SK-N-SH treated with all-trans-retinoic acid at 6 μM for 48 hours (cell line): ENCODE results near the gene FAM151A.

Experiments used
- ARNTL ChIP-seq: fragments of 450-650 bp; formaldehyde crosslinking; IDR thresholded peaks from 2 replicates; pipeline ENCODE4 v1.5.0; 2020; ENCODE audit warnings: low read depth, mild to moderate bottlenecking, moderate library complexity, borderline replicate concordance
- CREB5 ChIP-seq: fragments of 250-450 bp; sonication (Bioruptor Pico); IDR thresholded peaks from 2 replicates; pipeline ENCODE4 v1.5.1; 2020; ENCODE audit warnings: low read depth, mild to moderate bottlenecking, moderate library complexity
- ESRRG ChIP-seq: fragments of 250-450 bp; sonication (Bioruptor Pico); IDR thresholded peaks from 2 replicates; pipeline ENCODE4 v1.6.1; 2021; ENCODE audit warnings: mild to moderate bottlenecking
- GLIS3 ChIP-seq: fragments of 250-450 bp; sonication (Bioruptor Pico); IDR thresholded peaks from 2 replicates; pipeline ENCODE4 v1.5.0; 2020; ENCODE audit warnings: mild to moderate bottlenecking, moderate library complexity
- RARB ChIP-seq: fragments of 250-450 bp; sonication (Bioruptor Pico); IDR thresholded peaks from 2 replicates; pipeline ENCODE4 v1.8.0; 2021; ENCODE audit warnings: mild to moderate bottlenecking, moderate library complexity
- TSHZ2 ChIP-seq: fragments of 250-450 bp; sonication (Bioruptor Pico); IDR thresholded peaks from 2 replicates; pipeline ENCODE4 v1.5.0; 2020; ENCODE audit warnings: mild to moderate bottlenecking, moderate library complexity
- ZFP3 ChIP-seq: fragments of 250-450 bp; sonication (Bioruptor Pico); IDR thresholded peaks from 2 replicates; pipeline ENCODE4 v1.5.0; 2020; ENCODE audit warnings: mild to moderate bottlenecking, moderate library complexity
- TF ChIP-seq, protein P1 (sequence below): fragments of 250-450 bp; sonication (Bioruptor Pico); IDR thresholded peaks from 2 replicates; pipeline ENCODE4 v1.8.0; 2020; ENCODE audit warnings: mild to moderate bottlenecking, moderate library complexity, borderline replicate concordance
- TF ChIP-seq, protein P2 (sequence below): fragments of 250-450 bp; sonication (Bioruptor Pico); IDR thresholded peaks from 2 replicates; pipeline ENCODE4 v1.8.0; 2021; ENCODE audit warnings: low read depth, mild to moderate bottlenecking, moderate library complexity, borderline replicate concordance

DNA sequence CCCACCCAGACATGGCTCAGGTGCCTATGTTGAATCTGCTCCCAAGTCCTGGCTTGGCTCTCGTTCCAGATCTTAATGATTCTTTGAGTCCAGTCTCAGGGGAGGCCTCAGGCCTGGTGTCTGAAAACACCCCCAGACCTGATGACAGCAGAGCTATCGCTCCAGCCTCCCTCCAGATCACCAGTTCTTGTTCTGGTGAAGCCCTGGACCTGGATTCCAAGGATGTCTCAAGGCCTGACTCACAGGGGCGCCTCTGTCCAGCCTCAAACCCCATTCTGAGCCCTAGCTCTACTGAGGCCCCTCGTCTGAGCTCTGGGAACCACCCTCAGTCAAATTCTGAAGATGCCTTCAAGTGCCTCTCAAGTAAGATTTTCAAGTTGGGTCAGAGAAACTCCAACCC is 29.7 kb upstream of the FAM151A start:
- TF ChIP-seq RARB, result no peak
- no peak for TF ChIP-seq ARNTL (CRISPR knock-in tag)
- TF ChIP-seq GLIS3 (CRISPR knock-in tag), result no peak
- TF ChIP-seq, protein P1, sequence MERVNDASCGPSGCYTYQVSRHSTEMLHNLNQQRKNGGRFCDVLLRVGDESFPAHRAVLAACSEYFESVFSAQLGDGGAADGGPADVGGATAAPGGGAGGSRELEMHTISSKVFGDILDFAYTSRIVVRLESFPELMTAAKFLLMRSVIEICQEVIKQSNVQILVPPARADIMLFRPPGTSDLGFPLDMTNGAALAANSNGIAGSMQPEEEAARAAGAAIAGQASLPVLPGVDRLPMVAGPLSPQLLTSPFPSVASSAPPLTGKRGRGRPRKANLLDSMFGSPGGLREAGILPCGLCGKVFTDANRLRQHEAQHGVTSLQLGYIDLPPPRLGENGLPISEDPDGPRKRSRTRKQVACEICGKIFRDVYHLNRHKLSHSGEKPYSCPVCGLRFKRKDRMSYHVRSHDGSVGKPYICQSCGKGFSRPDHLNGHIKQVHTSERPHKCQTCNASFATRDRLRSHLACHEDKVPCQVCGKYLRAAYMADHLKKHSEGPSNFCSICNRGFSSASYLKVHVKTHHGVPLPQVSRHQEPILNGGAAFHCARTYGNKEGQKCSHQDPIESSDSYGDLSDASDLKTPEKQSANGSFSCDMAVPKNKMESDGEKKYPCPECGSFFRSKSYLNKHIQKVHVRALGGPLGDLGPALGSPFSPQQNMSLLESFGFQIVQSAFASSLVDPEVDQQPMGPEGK, result no peak
- no peak for TF ChIP-seq ZFP3 (CRISPR knock-in tag)
- no peak for TF ChIP-seq CREB5 (CRISPR knock-in tag)
- no peak for TF ChIP-seq TSHZ2
- TF ChIP-seq, protein P2, sequence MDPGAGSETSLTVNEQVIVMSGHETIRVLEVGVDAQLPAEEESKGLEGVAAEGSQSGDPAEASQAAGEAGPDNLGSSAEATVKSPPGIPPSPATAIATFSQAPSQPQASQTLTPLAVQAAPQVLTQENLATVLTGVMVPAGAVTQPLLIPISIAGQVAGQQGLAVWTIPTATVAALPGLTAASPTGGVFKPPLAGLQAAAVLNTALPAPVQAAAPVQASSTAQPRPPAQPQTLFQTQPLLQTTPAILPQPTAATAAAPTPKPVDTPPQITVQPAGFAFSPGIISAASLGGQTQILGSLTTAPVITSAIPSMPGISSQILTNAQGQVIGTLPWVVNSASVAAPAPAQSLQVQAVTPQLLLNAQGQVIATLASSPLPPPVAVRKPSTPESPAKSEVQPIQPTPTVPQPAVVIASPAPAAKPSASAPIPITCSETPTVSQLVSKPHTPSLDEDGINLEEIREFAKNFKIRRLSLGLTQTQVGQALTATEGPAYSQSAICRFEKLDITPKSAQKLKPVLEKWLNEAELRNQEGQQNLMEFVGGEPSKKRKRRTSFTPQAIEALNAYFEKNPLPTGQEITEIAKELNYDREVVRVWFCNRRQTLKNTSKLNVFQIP, result no peak
- no peak for TF ChIP-seq ESRRG (CRISPR knock-in tag)
